Neuronal stem cell (in vitro differentiated cells): ENCODE measurements around the gene KBTBD13.

Source experiments
- DNase-seq: peaks from one replicate; pipeline ENCODE4 v3.0.0-alpha.2; 2013; ENCODE audit warnings: low spot score
- H2AFZ ChIP-seq: one replicate; pipeline ENCODE4 v1.6.1; 2013; ENCODE audit warnings: mild to moderate bottlenecking, low read length, inconsistent platforms
- H2AK5ac ChIP-seq: 2 replicates; pipeline ENCODE4 v1.6.1; 2013; ENCODE audit warnings: low read depth, mild to moderate bottlenecking, inconsistent platforms, low read length, moderate library complexity, mixed read lengths
- H2BK120ac ChIP-seq: 2 replicates; pipeline ENCODE4 v1.6.1; 2013; ENCODE audit warnings: low read depth, mild to moderate bottlenecking, inconsistent platforms, low read length, moderate library complexity, mixed read lengths
- H2BK12ac ChIP-seq: one replicate; pipeline ENCODE4 v1.6.1; 2013; ENCODE audit warnings: low read length, inconsistent platforms
- H2BK15ac ChIP-seq: 2 replicates; pipeline ENCODE4 v1.6.1; 2013; ENCODE audit warnings: mild to moderate bottlenecking, low read length, inconsistent platforms, mixed read lengths
- H2BK5ac ChIP-seq: one replicate; pipeline ENCODE4 v1.6.1; 2013; ENCODE audit warnings: inconsistent platforms, mild to moderate bottlenecking, low read length, moderate library complexity
- H3K14ac ChIP-seq: one replicate; pipeline ENCODE4 v1.6.1; 2013; ENCODE audit warnings: low read length, inconsistent platforms
- H3K18ac ChIP-seq: 2 replicates; pipeline ENCODE4 v1.6.1; 2013; ENCODE audit warnings: low read length, inconsistent platforms
- H3K23ac ChIP-seq: 2 replicates; pipeline ENCODE4 v1.6.1; 2013; ENCODE audit warnings: low read depth, mild to moderate bottlenecking, mixed read lengths, low read length, inconsistent platforms; ENCODE audit not compliant: poor library complexity
- H3K27ac ChIP-seq: replicated peaks from 3 replicates; pipeline ENCODE4 v1.5.1; 2013; ENCODE audit warnings: low read length, inconsistent platforms
- H3K27me3 ChIP-seq, 3 experiments: 2 replicates each; pipeline ENCODE4 v1.6.1; 2013; ENCODE audit warnings: low read length in 3 of 3, mild to moderate bottlenecking in 2 of 3, inconsistent platforms in 1 of 3, low read depth in 1 of 3, mixed read lengths in 1 of 3, moderate library complexity in 1 of 3; ENCODE audit not compliant: control insufficient read depth in 3 of 3, insufficient read depth in 3 of 3
- H3K36me3 ChIP-seq, 2 donors: replicated peaks in 1 of 2; 2 replicates each; pipeline ENCODE4 v1.6.1; 2013; ENCODE audit warnings: low read length in 2 of 2; ENCODE audit not compliant: control insufficient read depth in 2 of 2, insufficient read depth in 2 of 2
- H3K4ac ChIP-seq: 2 replicates; pipeline ENCODE4 v1.6.1; 2013; ENCODE audit warnings: inconsistent platforms, mild to moderate bottlenecking, low read length, moderate library complexity
- H3K4me1 ChIP-seq, 2 donors: 1 replicate in 1 of 2; 2 replicates in 1 of 2; pipeline ENCODE4 v1.6.1; 2013; ENCODE audit warnings: low read length in 2 of 2, low read depth in 1 of 2; ENCODE audit not compliant: control insufficient read depth in 2 of 2, insufficient read depth in 1 of 2
- H3K4me2 ChIP-seq: one replicate; pipeline ENCODE4 v1.6.1; 2013; ENCODE audit warnings: mild to moderate bottlenecking, low read length, inconsistent platforms; ENCODE audit not compliant: insufficient read depth, poor library complexity, severe bottlenecking
- H3K4me3 ChIP-seq, 2 donors: 2 replicates each; pipeline ENCODE4 v1.5.1; 2013; ENCODE audit warnings: low read length in 2 of 2, mild to moderate bottlenecking in 2 of 2, inconsistent platforms in 1 of 2, moderate library complexity in 1 of 2
- H3K79me1 ChIP-seq: one replicate; pipeline ENCODE4 v1.6.1; 2013; ENCODE audit warnings: low read depth, mild to moderate bottlenecking, inconsistent platforms, low read length, moderate library complexity
- H3K9ac ChIP-seq: one replicate; pipeline ENCODE4 v1.6.1; 2013; ENCODE audit warnings: mild to moderate bottlenecking, low read depth, low read length, inconsistent platforms; ENCODE audit not compliant: poor library complexity
- H3K9me3 ChIP-seq, 2 donors: replicated peaks in 1 of 2; 2 replicates each; pipeline versions ENCODE3 to v1.6.1; 2013; ENCODE audit warnings: low read length in 2 of 2, mild to moderate bottlenecking in 2 of 2, inconsistent platforms in 1 of 2, low read depth in 1 of 2, mixed read lengths in 1 of 2, moderate library complexity in 1 of 2; ENCODE audit not compliant: control insufficient read depth in 2 of 2, insufficient read depth in 1 of 2
- H4K8ac ChIP-seq: one replicate; pipeline ENCODE4 v1.6.1; 2013; ENCODE audit warnings: low read depth, mild to moderate bottlenecking, inconsistent platforms, low read length, moderate library complexity
- H4K91ac ChIP-seq: one replicate; pipeline ENCODE4 v1.6.1; 2013; ENCODE audit warnings: low read length, low read depth, mild to moderate bottlenecking, inconsistent platforms; ENCODE audit not compliant: poor library complexity
- WGBS, 2 donors: extraction: QIAGEN DNeasy Blood & Tissue Kit; methylation state at CpG; one replicate each; pipeline ENCODE4 v1.1.7; 2013; ENCODE audit warnings: missing lambda C conversion rate in 2 of 2, mixed read lengths in 1 of 2; ENCODE audit not compliant: insufficient read length in 2 of 2, insufficient replicate concordance in 1 of 2; ENCODE audit errors: extremely low coverage in 2 of 2; 5-methylcytosine and 5-hydroxymethylcytosine counted together

KBTBD13 gene

GRCh38 chr15:65088643-65089021 lies 12.1 kb downstream of the KBTBD13 start:
- H3K23ac ChIP-seq: no peak overlapping the region
- peaks cover 20 to 36% of the 10 kb centered on the region in 2 donors for H3K4me1 ChIP-seq
- H3K9me3 ChIP-seq: no peaks in the 10 kb centered on the region
- H3K79me1 ChIP-seq: no peaks in the 10 kb centered on the region
- no peak overlapping the region for H3K4me3 ChIP-seq
- no peak overlapping the region for H3K4me2 ChIP-seq
- H3K27ac ChIP-seq: no peak overlapping the region
- H3K14ac ChIP-seq: no peak overlapping the region
- H2BK12ac ChIP-seq: no peak overlapping the region
- WGBS, 2 donors: no CpG with 5 or more reads among the region's 6 CpGs
- H2AK5ac ChIP-seq: peak overlapping the region; percentile 4
- no peaks in the 10 kb centered on the region for H3K36me3 ChIP-seq
- no peak overlapping the region for H2AFZ ChIP-seq
- H2BK5ac ChIP-seq: no peak overlapping the region
- peak overlapping the region; percentile 66 for H3K18ac ChIP-seq
- no peak for DNase-seq
- H4K8ac ChIP-seq: no peak overlapping the region
- no peak overlapping the region for H4K91ac ChIP-seq
- H3K9ac ChIP-seq: peak overlapping the region; percentile 37
- H3K27me3 ChIP-seq: peaks cover 0 to 9% (median 7%) of the 10 kb centered on the region in 3 experiments
- H2BK15ac ChIP-seq: peak overlapping the region; percentile 47
- H2BK120ac ChIP-seq: no peak overlapping the region
- H3K4ac ChIP-seq: no peak overlapping the region

GRCh38 chr15:65089206-65089824 lies 12.8 kb downstream of the KBTBD13 start:
- Histone ChIP-seq H4K8ac (no peak overlapping the region), H3K9ac (no peak overlapping the region), H3K36me3 (no peaks in the 10 kb centered on the region), H3K27ac (no peak overlapping the region), H2BK15ac (no peak overlapping the region), H2BK12ac (no peak overlapping the region), H3K14ac (no peak overlapping the region), H3K4me3 (no peak overlapping the region), H3K4me2 (no peak overlapping the region), H3K9me3 (no peaks in the 10 kb centered on the region), H2BK5ac (no peak overlapping the region), H3K27me3 (peaks cover 0 to 9% (median 7%) of the 10 kb centered on the region in 3 experiments), H3K4ac (no peak overlapping the region), H3K79me1 (no peaks in the 10 kb centered on the region), H3K4me1 (peaks cover 13 to 32% of the 10 kb centered on the region in 2 donors), H4K91ac (no peak overlapping the region), H2AK5ac (no peak overlapping the region), H2AFZ (no peak overlapping the region), H3K18ac (no peak overlapping the region), H2BK120ac (no peak overlapping the region), H3K23ac (no peak overlapping the region)
- no peak for DNase-seq
- WGBS, 2 donors: no CpG with 5 or more reads among the region's 5 CpGs

GRCh38 chr15:65091946-65092770 lies 15.6 kb downstream of the KBTBD13 start:
- DNase-seq: no peak

More at GRCh38 chr15:65091946-65092770, 15.6 kb downstream of the KBTBD13 start:
- Histone ChIP-seq H3K4me1 (peaks cover 5 to 15% of the 10 kb centered on the region in 2 donors), H3K14ac (no peak overlapping the region), H3K36me3 (peaks cover 0 to 3% of the 10 kb centered on the region in 2 donors), H3K23ac (no peak overlapping the region), H4K8ac (no peak overlapping the region), H4K91ac (no peak overlapping the region), H2BK12ac (no peak overlapping the region), H3K9ac (no peak overlapping the region), H3K4ac (no peak overlapping the region), H2BK15ac (no peak overlapping the region), H3K4me3 (no peak overlapping the region), H3K4me2 (no peak overlapping the region), H2BK120ac (no peak overlapping the region), H3K27ac (no peak overlapping the region), H3K27me3 (no peaks in the 10 kb centered on the region), H2BK5ac (no peak overlapping the region), H3K9me3 (no peaks in the 10 kb centered on the region), H2AK5ac (no peak overlapping the region), H2AFZ (no peak overlapping the region), H3K18ac (no peak overlapping the region), H3K79me1 (no peaks in the 10 kb centered on the region)
- no CpG with 5 or more reads among the region's 12 CpGs for WGBS, 2 donors
